ENCODE measurements around the gene ATG2B. TPM values are rescaled to one million over a fixed set of nuclear protein-coding genes. Genes with fewer than 3 reads are reported as not detected.

The ATG2B gene
- total and polyA plus RNA-seq, 10 of the 15 experiments (the other 5 are each of a cell fraction or from before 2014, with no cell fraction given) = 0.84 to 15.4 (median 9.9) TPM

- TF ChIP-seq RELB (IDR thresholded peaks at IDR 0.05; ENCODE audit: low read depth) (no peak), MAX (IDR thresholded peaks at IDR 0.05; ENCODE audit: low read depth, low read length) (no peak), IKZF1 (conservative IDR thresholded peaks at IDR 0.05) (no peak), PBX3 (IDR thresholded peaks at IDR 0.05; ENCODE audit: insufficient replicate concordance, low read depth, low read length) (no peak), ZNF274 (IDR thresholded peaks at IDR 0.05; ENCODE audit: insufficient read depth, insufficient read length) (no peak)
These were observed 35.3 kb upstream of the ATG2B start (continued) for GRCh38 chr14:96398432-96398831.

GRCh38 chr14:96394047-96394815 lies 31.1 kb upstream of the ATG2B start:
- in situ Hi-C loops (cut with MboI) = no loop called here
- no peaks in the 10 kb centered on the region for H3K9me3 ChIP-seq (replicated peaks; ENCODE audit: control insufficient read depth, insufficient read depth, low read length)
- intact Hi-C loops (cut with micrococcal nuclease; ENCODE audit: unreplicated experiment) = loop anchor here (5.0 kb wide), 2 partner anchors 52 to 108 kb away; partner anchors contain the start of gene PAPOLA
- no peak overlapping the region for H3K4me3 ChIP-seq
- no peaks in the 10 kb centered on the region for H3K79me2 ChIP-seq (ENCODE audit: control insufficient read depth, insufficient read depth, low read length)
- no peak overlapping the region for H3K4me2 ChIP-seq (ENCODE audit: control insufficient read depth, insufficient read depth)
- no peak for FAIRE-seq
- ChIA-PET SMC1A (ENCODE audit: uncharacterized antibody, unreplicated experiment) (no interaction called here), CTCF (no interaction called here), POLR2A (no interaction called here), RAD21 (ENCODE audit: unreplicated experiment) (no interaction called here)
- H3K9ac ChIP-seq (ENCODE audit: control insufficient read depth, insufficient read depth, low read length) = no peak overlapping the region
- H3K36me3 ChIP-seq (ENCODE audit: control insufficient read depth in 2 of 2, insufficient read depth in 2 of 2, low read length in 1 of 2) = no peaks in the 10 kb centered on the region
- no peak for ATAC-seq
- H2AFZ ChIP-seq (ENCODE audit: control insufficient read depth, low read depth, low read length) = no peak overlapping the region
- no peaks in the 10 kb centered on the region for H3K27me3 ChIP-seq (replicated peaks in 1 of 2; ENCODE audit: control insufficient read depth in 2 of 2, insufficient read depth in 2 of 2, low read length in 1 of 2)
- H3K4me1 ChIP-seq (ENCODE audit: control insufficient read depth, insufficient read depth, low read length) = no peaks in the 10 kb centered on the region
- DNase-seq (ENCODE audit: low read depth, low spot score) = no peak
- WGBS (ENCODE audit: insufficient coverage, insufficient replicate concordance, low lambda C conversion rate, missing lambda C conversion rate) = 93% methylated on average over 7 of the region's 7 CpGs
- BruUV-seq (replicated peaks) = no TSS peak
- H4K20me1 ChIP-seq (ENCODE audit: control insufficient read depth, insufficient read depth) = no peaks in the 10 kb centered on the region
- no peak overlapping the region for H3K27ac ChIP-seq (ENCODE audit: control insufficient read depth, insufficient read depth)
- no peak for TF ChIP-seq PKNOX1 (IDR thresholded peaks at IDR 0.05)
- TF ChIP-seq PAX5 (IDR thresholded peaks at IDR 0.05; ENCODE audit: borderline replicate concordance, low read depth, low read length) = no peak
- no peak for TF ChIP-seq TAF1 (IDR thresholded peaks at IDR 0.05; ENCODE audit: borderline replicate concordance, low read depth, low read length)
- TF ChIP-seq BCLAF1 (IDR thresholded peaks at IDR 0.05) = no peak
- TF ChIP-seq TARDBP (IDR thresholded peaks at IDR 0.05; ENCODE audit: borderline replicate concordance) = no peak
- no peak for TF ChIP-seq EZH2 (IDR thresholded peaks at IDR 0.05; ENCODE audit: borderline replicate concordance, control insufficient read depth, low read depth, low read length)
- TF ChIP-seq SMAD1 (IDR thresholded peaks at IDR 0.05; ENCODE audit: low read depth, partially characterized antibody) = no peak
- no peak for TF ChIP-seq HCFC1 (IDR thresholded peaks at IDR 0.05; ENCODE audit: low read length)
- TF ChIP-seq PML (IDR thresholded peaks at IDR 0.05; ENCODE audit: low read length) = no peak
